ENCODE results near the gene HLA-DQA1. TPM values are rescaled to one million over a fixed set of nuclear protein-coding genes. Genes with fewer than 3 reads are reported as not detected.
"Not testable (repeated sequence)": the region's sequence is repeated elsewhere in the genome, so short reads cannot be mapped to it uniquely, and the experiment has no call there.

HLA-DQA1 gene
- polyA plus RNA-seq, 5 donors, result 4.0 to 8.7 (median 4.4) TPM

GRCh38 chr6:32658268-32658897 lies 21.2 kb downstream of the HLA-DQA1 start:
- no peak for DNase-seq

GRCh38 chr6:32659856-32660595 lies 22.8 kb downstream of the HLA-DQA1 start:
- DNase-seq, result no peak

GRCh38 chr6:32662099-32662498 lies 24.9 kb downstream of the HLA-DQA1 start:
- no peak for DNase-seq

- DNase-seq, result no peak
These were observed 25.6 kb downstream of the HLA-DQA1 start for GRCh38 chr6:32662836-32663235.

GRCh38 chr6:32664354-32664753 lies 27.1 kb downstream of the HLA-DQA1 start:
- DNase-seq, result no peak

- no peak for DNase-seq
These were observed 27.7 kb downstream of the HLA-DQA1 start for GRCh38 chr6:32664827-32665362.

- DNase-seq, result no peak
These were observed 28.5 kb downstream of the HLA-DQA1 start for GRCh38 chr6:32665661-32666060.

GRCh38 chr6:32666420-32667300 lies 29.5 kb downstream of the HLA-DQA1 start, which contains the start of gene HLA-DQB1:
Gene HLA-DQB1 (minus strand): TSS chr6:32666657. CDS start chr6:32666607, 50 bp downstream.
- peak in 1 of 2 donors; percentile 18 for DNase-seq

- DNase-seq, result peak; percentile 36 to 40
These were observed 31.1 kb downstream of the HLA-DQA1 start for GRCh38 chr6:32668226-32668747.

- DNase-seq, result no peak
These were observed 32.0 kb downstream of the HLA-DQA1 start for GRCh38 chr6:32669240-32669639.

- DNase-seq, result no peak
These were observed 32.7 kb downstream of the HLA-DQA1 start for GRCh38 chr6:32669893-32670292.

- DNase-seq, result not testable (repeated sequence)
These were observed 34.7 kb downstream of the HLA-DQA1 start for GRCh38 chr6:32671908-32672307.

GRCh38 chr6:32674123-32674522 lies 36.9 kb downstream of the HLA-DQA1 start:
- DNase-seq, result not testable (repeated sequence)

- no peak for DNase-seq
These were observed 42.3 kb downstream of the HLA-DQA1 start for GRCh38 chr6:32679492-32679891.

- DNase-seq, result no peak
These were observed 42.8 kb downstream of the HLA-DQA1 start for GRCh38 chr6:32680055-32680454.

GRCh38 chr6:32684246-32684645 lies 47.0 kb downstream of the HLA-DQA1 start:
- no peak for DNase-seq

GRCh38 chr6:32685603-32686002 lies 48.4 kb downstream of the HLA-DQA1 start:
- DNase-seq, result no peak

- DNase-seq, result no peak
These were observed 52.6 kb downstream of the HLA-DQA1 start for GRCh38 chr6:32689531-32690501.

GRCh38 chr6:32692019-32692418 lies 54.8 kb downstream of the HLA-DQA1 start:
- DNase-seq, result no peak

All from right lung (tissue), 5 donors.